ENCODE measurements around the gene NDFIP1.

The NDFIP1 gene

DNA sequence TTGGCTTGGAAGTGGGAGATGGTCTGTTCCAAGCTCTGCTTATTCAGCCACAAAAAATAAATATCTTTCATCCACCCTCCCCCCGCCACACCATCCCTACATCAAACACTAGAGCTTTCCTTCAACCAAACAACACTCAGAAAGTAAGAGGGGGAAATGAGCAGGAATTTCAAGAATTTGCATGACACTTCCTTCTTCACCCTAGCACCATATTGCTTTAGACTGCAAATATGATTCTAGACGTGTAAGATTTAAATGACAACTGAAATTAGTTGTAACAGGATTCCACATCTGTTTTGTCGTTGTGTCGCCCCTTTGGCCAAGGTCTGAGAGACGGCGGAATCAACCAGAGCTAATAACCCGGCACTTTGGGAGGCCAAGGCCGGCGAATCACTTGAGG, 88.5 kb downstream of the NDFIP1 start (continued):
- TF ChIP-seq, protein P1, sequence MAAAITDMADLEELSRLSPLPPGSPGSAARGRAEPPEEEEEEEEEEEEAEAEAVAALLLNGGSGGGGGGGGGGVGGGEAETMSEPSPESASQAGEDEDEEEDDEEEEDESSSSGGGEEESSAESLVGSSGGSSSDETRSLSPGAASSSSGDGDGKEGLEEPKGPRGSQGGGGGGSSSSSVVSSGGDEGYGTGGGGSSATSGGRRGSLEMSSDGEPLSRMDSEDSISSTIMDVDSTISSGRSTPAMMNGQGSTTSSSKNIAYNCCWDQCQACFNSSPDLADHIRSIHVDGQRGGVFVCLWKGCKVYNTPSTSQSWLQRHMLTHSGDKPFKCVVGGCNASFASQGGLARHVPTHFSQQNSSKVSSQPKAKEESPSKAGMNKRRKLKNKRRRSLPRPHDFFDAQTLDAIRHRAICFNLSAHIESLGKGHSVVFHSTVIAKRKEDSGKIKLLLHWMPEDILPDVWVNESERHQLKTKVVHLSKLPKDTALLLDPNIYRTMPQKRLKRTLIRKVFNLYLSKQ (tag by site-specific recombination; IDR thresholded peaks at IDR 0.05; ENCODE audit: borderline replicate concordance): no peak
- TF ChIP-seq, protein P2, sequence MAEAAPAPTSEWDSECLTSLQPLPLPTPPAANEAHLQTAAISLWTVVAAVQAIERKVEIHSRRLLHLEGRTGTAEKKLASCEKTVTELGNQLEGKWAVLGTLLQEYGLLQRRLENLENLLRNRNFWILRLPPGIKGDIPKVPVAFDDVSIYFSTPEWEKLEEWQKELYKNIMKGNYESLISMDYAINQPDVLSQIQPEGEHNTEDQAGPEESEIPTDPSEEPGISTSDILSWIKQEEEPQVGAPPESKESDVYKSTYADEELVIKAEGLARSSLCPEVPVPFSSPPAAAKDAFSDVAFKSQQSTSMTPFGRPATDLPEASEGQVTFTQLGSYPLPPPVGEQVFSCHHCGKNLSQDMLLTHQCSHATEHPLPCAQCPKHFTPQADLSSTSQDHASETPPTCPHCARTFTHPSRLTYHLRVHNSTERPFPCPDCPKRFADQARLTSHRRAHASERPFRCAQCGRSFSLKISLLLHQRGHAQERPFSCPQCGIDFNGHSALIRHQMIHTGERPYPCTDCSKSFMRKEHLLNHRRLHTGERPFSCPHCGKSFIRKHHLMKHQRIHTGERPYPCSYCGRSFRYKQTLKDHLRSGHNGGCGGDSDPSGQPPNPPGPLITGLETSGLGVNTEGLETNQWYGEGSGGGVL (tag by site-specific recombination; IDR thresholded peaks at IDR 0.05): no peak

DNA sequence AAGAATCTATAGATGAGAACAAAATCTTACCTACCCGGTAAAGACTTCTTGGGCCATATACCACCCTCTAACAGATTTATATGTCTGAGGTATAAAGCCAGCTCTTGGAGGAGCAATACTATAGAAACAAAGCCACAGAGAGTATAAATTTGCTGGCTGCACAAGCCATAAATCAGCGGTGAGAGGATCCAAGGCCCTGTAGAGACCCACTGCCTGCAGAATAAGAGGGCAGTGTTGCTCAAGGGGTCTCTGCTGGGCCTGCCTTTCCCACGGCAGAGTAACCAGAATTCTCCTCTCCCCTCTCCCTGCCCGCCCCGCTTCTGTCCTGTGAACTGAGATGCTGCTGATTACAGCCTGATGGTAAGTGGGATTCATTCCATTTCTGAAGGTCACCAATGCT, 89.2 kb downstream of the NDFIP1 start:
- ChIA-PET CTCF (interaction anchor here (0.5 kb wide), 1 partner anchor 495 kb away, joined by 3 read pairs; no protein-coding TSS in a partner anchor), POLR2A (interaction anchor here (0.6 kb wide), 1 partner anchor 225 kb away, joined by 3 read pairs; no protein-coding TSS in a partner anchor)
- Histone ChIP-seq H3K9me3 (ENCODE audit: control insufficient read depth, insufficient read depth, low read depth, low read length) (no peaks in the 10 kb centered on the region), H3K27ac (ENCODE audit: extremely low read depth, low read depth, low read length) (no peak overlapping the region), H3K36me3 (ENCODE audit: control insufficient read depth in 2 of 2, insufficient read depth in 1 of 2, low read length in 2 of 2) (no peaks in the 10 kb centered on the region), H3K4me1 (ENCODE audit: control insufficient read depth, insufficient read depth, low read length) (no peaks in the 10 kb centered on the region), H3K4me3 (ENCODE audit: low read depth, low read length) (no peak overlapping the region)
- TF ChIP-seq, protein P3, sequence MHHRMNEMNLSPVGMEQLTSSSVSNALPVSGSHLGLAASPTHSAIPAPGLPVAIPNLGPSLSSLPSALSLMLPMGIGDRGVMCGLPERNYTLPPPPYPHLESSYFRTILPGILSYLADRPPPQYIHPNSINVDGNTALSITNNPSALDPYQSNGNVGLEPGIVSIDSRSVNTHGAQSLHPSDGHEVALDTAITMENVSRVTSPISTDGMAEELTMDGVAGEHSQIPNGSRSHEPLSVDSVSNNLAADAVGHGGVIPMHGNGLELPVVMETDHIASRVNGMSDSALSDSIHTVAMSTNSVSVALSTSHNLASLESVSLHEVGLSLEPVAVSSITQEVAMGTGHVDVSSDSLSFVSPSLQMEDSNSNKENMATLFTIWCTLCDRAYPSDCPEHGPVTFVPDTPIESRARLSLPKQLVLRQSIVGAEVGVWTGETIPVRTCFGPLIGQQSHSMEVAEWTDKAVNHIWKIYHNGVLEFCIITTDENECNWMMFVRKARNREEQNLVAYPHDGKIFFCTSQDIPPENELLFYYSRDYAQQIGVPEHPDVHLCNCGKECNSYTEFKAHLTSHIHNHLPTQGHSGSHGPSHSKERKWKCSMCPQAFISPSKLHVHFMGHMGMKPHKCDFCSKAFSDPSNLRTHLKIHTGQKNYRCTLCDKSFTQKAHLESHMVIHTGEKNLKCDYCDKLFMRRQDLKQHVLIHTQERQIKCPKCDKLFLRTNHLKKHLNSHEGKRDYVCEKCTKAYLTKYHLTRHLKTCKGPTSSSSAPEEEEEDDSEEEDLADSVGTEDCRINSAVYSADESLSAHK (tag by site-specific recombination; IDR thresholded peaks at IDR 0.05): no peak
- TF ChIP-seq ZNF707 (tag by site-specific recombination; IDR thresholded peaks at IDR 0.05): no peak
- no peak for TF ChIP-seq WT1 (tag by site-specific recombination; IDR thresholded peaks at IDR 0.05)
- TF ChIP-seq ZNF560 (tag by site-specific recombination; IDR thresholded peaks at IDR 0.05; ENCODE audit: borderline replicate concordance): no peak
- TF ChIP-seq ZNF335 (tag by site-specific recombination; conservative IDR thresholded peaks at IDR 0.05): no peak
- TF ChIP-seq KLF8 (tag by site-specific recombination; IDR thresholded peaks at IDR 0.05): no peak
- no peak for TF ChIP-seq ZNF600 (tag by site-specific recombination; IDR thresholded peaks at IDR 0.05)
- no peak for TF ChIP-seq ZNF416 (tag by site-specific recombination; IDR thresholded peaks at IDR 0.05)
- no peak for TF ChIP-seq ZNF426 (tag by site-specific recombination; IDR thresholded peaks at IDR 0.05)

DNA sequence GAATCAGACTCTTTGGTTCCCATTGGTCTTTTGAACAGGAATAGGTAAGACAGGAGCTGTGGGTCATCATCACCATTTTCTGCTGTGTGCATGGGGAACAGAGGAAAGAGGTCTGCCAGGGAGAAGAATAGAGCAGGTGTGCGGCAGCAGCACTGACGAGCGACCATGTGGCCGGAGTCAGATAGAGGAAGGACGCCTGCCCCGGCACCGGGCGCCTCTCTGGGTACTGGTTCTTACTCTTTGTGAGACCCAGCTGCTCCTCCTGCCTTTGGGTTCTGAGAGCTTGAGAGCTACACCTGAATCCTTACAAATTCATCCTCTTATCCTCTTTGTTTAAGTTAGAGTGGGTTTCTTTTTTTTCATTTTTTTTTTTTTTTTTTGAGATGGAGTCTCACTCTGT, 90.8 kb downstream of the NDFIP1 start:
- ChIA-PET POLR2A (no interaction called here), CTCF (no interaction called here)
- Histone ChIP-seq H3K4me1 (ENCODE audit: control insufficient read depth, insufficient read depth, low read length) (no peaks in the 10 kb centered on the region), H3K9me3 (ENCODE audit: control insufficient read depth, insufficient read depth, low read depth, low read length) (no peaks in the 10 kb centered on the region), H3K27ac (ENCODE audit: extremely low read depth, low read depth, low read length) (no peak overlapping the region), H3K4me3 (ENCODE audit: low read depth, low read length) (no peak overlapping the region), H3K36me3 (ENCODE audit: control insufficient read depth in 2 of 2, insufficient read depth in 1 of 2, low read length in 2 of 2) (no peaks in the 10 kb centered on the region)
- TF ChIP-seq ZBTB48 (tag by site-specific recombination; IDR thresholded peaks at IDR 0.05) (no peak), ZNF132 (tag by site-specific recombination; IDR thresholded peaks at IDR 0.05; ENCODE audit: borderline replicate concordance) (no peak), REPIN1 (tag by site-specific recombination; IDR thresholded peaks at IDR 0.05; ENCODE audit: low read depth) (no peak), ZNF16 (tag by site-specific recombination; IDR thresholded peaks at IDR 0.05; ENCODE audit: low read depth) (no peak), ZNF366 (tag by site-specific recombination; conservative IDR thresholded peaks at IDR 0.05) (no peak), ZNF549 (tag by site-specific recombination; IDR thresholded peaks at IDR 0.05) (no peak), ZNF791 (tag by site-specific recombination; IDR thresholded peaks at IDR 0.05) (no peak), SALL2 (tag by site-specific recombination; IDR thresholded peaks at IDR 0.05; ENCODE audit: borderline replicate concordance) (no peak), TCF7L2 (IDR thresholded peaks at IDR 0.05; ENCODE audit: borderline replicate concordance, low read depth, low read length) (no peak), ZNF121 (tag by site-specific recombination; IDR thresholded peaks at IDR 0.05) (no peak), ZNF335 (tag by site-specific recombination; conservative IDR thresholded peaks at IDR 0.05) (no peak)
- TF ChIP-seq, protein P4, sequence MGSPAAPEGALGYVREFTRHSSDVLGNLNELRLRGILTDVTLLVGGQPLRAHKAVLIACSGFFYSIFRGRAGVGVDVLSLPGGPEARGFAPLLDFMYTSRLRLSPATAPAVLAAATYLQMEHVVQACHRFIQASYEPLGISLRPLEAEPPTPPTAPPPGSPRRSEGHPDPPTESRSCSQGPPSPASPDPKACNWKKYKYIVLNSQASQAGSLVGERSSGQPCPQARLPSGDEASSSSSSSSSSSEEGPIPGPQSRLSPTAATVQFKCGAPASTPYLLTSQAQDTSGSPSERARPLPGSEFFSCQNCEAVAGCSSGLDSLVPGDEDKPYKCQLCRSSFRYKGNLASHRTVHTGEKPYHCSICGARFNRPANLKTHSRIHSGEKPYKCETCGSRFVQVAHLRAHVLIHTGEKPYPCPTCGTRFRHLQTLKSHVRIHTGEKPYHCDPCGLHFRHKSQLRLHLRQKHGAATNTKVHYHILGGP (tag by site-specific recombination; IDR thresholded peaks at IDR 0.05): no peak
- TF ChIP-seq, protein P5, sequence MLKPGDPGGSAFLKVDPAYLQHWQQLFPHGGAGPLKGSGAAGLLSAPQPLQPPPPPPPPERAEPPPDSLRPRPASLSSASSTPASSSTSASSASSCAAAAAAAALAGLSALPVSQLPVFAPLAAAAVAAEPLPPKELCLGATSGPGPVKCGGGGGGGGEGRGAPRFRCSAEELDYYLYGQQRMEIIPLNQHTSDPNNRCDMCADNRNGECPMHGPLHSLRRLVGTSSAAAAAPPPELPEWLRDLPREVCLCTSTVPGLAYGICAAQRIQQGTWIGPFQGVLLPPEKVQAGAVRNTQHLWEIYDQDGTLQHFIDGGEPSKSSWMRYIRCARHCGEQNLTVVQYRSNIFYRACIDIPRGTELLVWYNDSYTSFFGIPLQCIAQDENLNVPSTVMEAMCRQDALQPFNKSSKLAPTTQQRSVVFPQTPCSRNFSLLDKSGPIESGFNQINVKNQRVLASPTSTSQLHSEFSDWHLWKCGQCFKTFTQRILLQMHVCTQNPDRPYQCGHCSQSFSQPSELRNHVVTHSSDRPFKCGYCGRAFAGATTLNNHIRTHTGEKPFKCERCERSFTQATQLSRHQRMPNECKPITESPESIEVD (tag by site-specific recombination; IDR thresholded peaks at IDR 0.05): no peak
- TF ChIP-seq, protein P6, sequence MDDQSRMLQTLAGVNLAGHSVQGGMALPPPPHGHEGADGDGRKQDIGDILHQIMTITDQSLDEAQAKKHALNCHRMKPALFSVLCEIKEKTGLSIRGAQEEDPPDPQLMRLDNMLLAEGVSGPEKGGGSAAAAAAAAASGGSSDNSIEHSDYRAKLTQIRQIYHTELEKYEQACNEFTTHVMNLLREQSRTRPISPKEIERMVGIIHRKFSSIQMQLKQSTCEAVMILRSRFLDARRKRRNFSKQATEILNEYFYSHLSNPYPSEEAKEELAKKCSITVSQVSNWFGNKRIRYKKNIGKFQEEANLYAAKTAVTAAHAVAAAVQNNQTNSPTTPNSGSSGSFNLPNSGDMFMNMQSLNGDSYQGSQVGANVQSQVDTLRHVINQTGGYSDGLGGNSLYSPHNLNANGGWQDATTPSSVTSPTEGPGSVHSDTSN (CRISPR knock-in tag; IDR thresholded peaks at IDR 0.05): no peak

Measured in HEK293 (cell line).